Thyroid gland (tissue), 4 donors: ENCODE measurements around the gene TMEM132C. TPM values are rescaled to one million over a fixed set of nuclear protein-coding genes. Genes with fewer than 3 reads are reported as not detected.
"Not testable (repeated sequence)": the region's sequence is repeated elsewhere in the genome, so short reads cannot be mapped to it uniquely, and the experiment has no call there.

Experiments used
- DNase-seq, 2 donors: peaks; one replicate each; pipeline ENCODE4 v3.0.0-alpha.2; 2019
- H3K27ac ChIP-seq, 3 donors: fragments of 200-600 bp; sonication (generic); 1 replicate in 2 of 3; 2 replicates in 1 of 3; pipeline ENCODE4 v1.5.1; 2016 to 2019; ENCODE audit warnings: mild to moderate bottlenecking in 1 of 3, moderate library complexity in 1 of 3
- H3K27me3 ChIP-seq: fragments of 200-600 bp; sonication (generic); one replicate; pipeline ENCODE4 v1.5.1; 2019
- H3K36me3 ChIP-seq, 2 donors: fragments of 200-600 bp; sonication (generic); one replicate each; pipeline ENCODE4 v1.5.1; 2016 to 2019
- H3K4me1 ChIP-seq, 2 donors: fragments of 200-600 bp; sonication (generic); one replicate each; pipeline ENCODE4 v1.5.1; 2017 to 2019
- H3K4me3 ChIP-seq, 3 donors: fragments of 200-600 bp; sonication (generic); replicated peaks in 1 of 3; 1 replicate in 2 of 3; 2 replicates in 1 of 3; pipeline ENCODE4 v1.5.1; 2016; ENCODE audit warnings: mild to moderate bottlenecking in 1 of 3
- H3K9me3 ChIP-seq: fragments of 200-600 bp; sonication (generic); one replicate; pipeline ENCODE4 v1.5.1; 2017
- CTCF ChIP-seq, 6 experiments: fragments of 200-600 bp in 3 of 6; fragments of 450-650 bp in 3 of 6; sonication (generic) in 3 of 6; IDR thresholded peaks; one replicate each; pipeline ENCODE4 v1.5.1; 2016 to 2019; ENCODE audit warnings: antibody characterized with exemption in 6 of 6, mild to moderate bottlenecking in 2 of 6, inconsistent platforms in 1 of 6, moderate library complexity in 1 of 6
- POLR2A ChIP-seq, 2 donors: fragments of 450-650 bp; IDR thresholded peaks; one replicate each; pipeline ENCODE4 v1.6.1; 2017; ENCODE audit warnings: antibody characterized with exemption in 2 of 2, mild to moderate bottlenecking in 2 of 2, moderate library complexity in 1 of 2
- WGBS, 2 donors: methylation state at CpG; one replicate each; pipeline ENCODE4 v1.1.5; 2017; 5-methylcytosine and 5-hydroxymethylcytosine counted together
- intact Hi-C: fragments of 100-400 bp; cut with DNase I; formaldehyde crosslinking; loops from one replicate; pipeline ENCODE4 v1.15.1; 2023
- total RNA-seq, 4 donors: library from RNA; depleted of rRNA; stranded (reverse); fragments of >200 nt; gene quantifications; one replicate each; pipeline ENCODE4 v1.2.3, GENCODE V29; 2016

Gene TMEM132C
- total RNA-seq, 4 donors from 2014 or later, result 0.27 to 2.5 (median 1.0) TPM

- intact Hi-C loops, result no loop called here
- Histone ChIP-seq H3K36me3 (no peaks in the 10 kb centered on the region), H3K4me1 (no peaks in the 10 kb centered on the region), H3K9me3 (no peaks in the 10 kb centered on the region), H3K27ac (no peak overlapping the region), H3K27me3 (no peaks in the 10 kb centered on the region), H3K4me3 (no peak overlapping the region)
- TF ChIP-seq POLR2A (IDR thresholded peaks at IDR 0.05), result no peak
- no peak for TF ChIP-seq CTCF (IDR thresholded peaks at IDR 0.05)
- 51 to 67% methylated on average over 2 of the region's 2 CpGs for WGBS, 2 donors
- DNase-seq, result no peak
Measured at GRCh38 chr12:128240745-128241144, 26.2 kb upstream of the TMEM132C start.

GRCh38 chr12:128245121-128245520 is 21.8 kb upstream of the TMEM132C start:
- WGBS, 2 donors, result 96 to 97% methylated on average over 2 of the region's 2 CpGs
- intact Hi-C loops, result no loop called here
- DNase-seq, result no peak
- H3K4me1 ChIP-seq, result no peaks in the 10 kb centered on the region
- H3K4me3 ChIP-seq, result no peak overlapping the region
- H3K9me3 ChIP-seq, result no peaks in the 10 kb centered on the region
- no peaks in the 10 kb centered on the region for H3K36me3 ChIP-seq
- no peaks in the 10 kb centered on the region for H3K27me3 ChIP-seq
- TF ChIP-seq CTCF (IDR thresholded peaks at IDR 0.05), result no peak
- TF ChIP-seq POLR2A (IDR thresholded peaks at IDR 0.05), result no peak
- no peak overlapping the region for H3K27ac ChIP-seq

- Histone ChIP-seq H3K27ac (no peak overlapping the region), H3K9me3 (no peaks in the 10 kb centered on the region), H3K4me3 (no peak overlapping the region), H3K36me3 (no peaks in the 10 kb centered on the region), H3K27me3 (no peaks in the 10 kb centered on the region), H3K4me1 (no peaks in the 10 kb centered on the region)
- no peak for DNase-seq
- WGBS, 2 donors, result 36 to 46% methylated on average over 7 of the region's 7 CpGs
- TF ChIP-seq CTCF (IDR thresholded peaks at IDR 0.05) (no peak), POLR2A (IDR thresholded peaks at IDR 0.05) (no peak)
- intact Hi-C loops, result no loop called here
Measured at GRCh38 chr12:128245905-128246304, 21.1 kb upstream of the TMEM132C start.

GRCh38 chr12:128250096-128250495 is 16.9 kb upstream of the TMEM132C start:
- WGBS, 2 donors, result 76 to 82% methylated on average over 8 of the region's 8 CpGs
- H3K27me3 ChIP-seq, result no peaks in the 10 kb centered on the region
- no peaks in the 10 kb centered on the region for H3K4me1 ChIP-seq
- no peak overlapping the region for H3K4me3 ChIP-seq
- TF ChIP-seq CTCF (IDR thresholded peaks at IDR 0.05) (no peak), POLR2A (IDR thresholded peaks at IDR 0.05) (no peak)
- no peak for DNase-seq
- intact Hi-C loops, result no loop called here
- no peaks in the 10 kb centered on the region for H3K9me3 ChIP-seq
- no peaks in the 10 kb centered on the region for H3K36me3 ChIP-seq
- no peak overlapping the region for H3K27ac ChIP-seq

- H3K9me3 ChIP-seq, intact Hi-C loops, H3K27me3 ChIP-seq, DNase-seq, H3K27ac ChIP-seq, H3K4me3 ChIP-seq, H3K4me1 ChIP-seq, H3K36me3 ChIP-seq: not testable (repeated sequence)
Measured at GRCh38 chr12:128253829-128254228, 13.1 kb upstream of the TMEM132C start.
